K562 (cell line): ENCODE data around the gene DCLK2.

Experiments
- JUN ChIP-seq, 2 experiments: sonication (generic) in 1 of 2; formaldehyde crosslinking in 1 of 2; IDR thresholded peaks; 2 replicates each; pipeline versions ENCODE4 v1.6.1 to v1.8.0; 2012 to 2022; ENCODE audit warnings: borderline replicate concordance in 2 of 2, mild to moderate bottlenecking in 2 of 2, improper control_type of control experiment in 1 of 2, low read depth in 1 of 2, low read length in 1 of 2, missing genetic modification reagents in 1 of 2
- MAZ ChIP-seq, 2 experiments: fragments of 450-650 bp in 1 of 2; sonication (generic) in 1 of 2; formaldehyde crosslinking; IDR thresholded peaks in 1 of 2; conservative IDR thresholded peaks in 1 of 2; 2 replicates each; pipeline versions ENCODE4 v1.4.0 to v1.5.0; 2020; ENCODE audit warnings: mild to moderate bottlenecking in 1 of 2, missing genetic modification reagents in 1 of 2
- POLR2A ChIP-seq: fragments of 450-650 bp; conservative IDR thresholded peaks from 2 replicates; pipeline ENCODE4 v1.6.1; 2016
- RBM39 ChIP-seq: fragments of 200-400 bp; formaldehyde crosslinking; optimal IDR thresholded peaks from 2 replicates; pipeline ENCODE3; 2018; ENCODE audit warnings: low read depth, low read length
- SAFB2 ChIP-seq: fragments of 200-400 bp; formaldehyde crosslinking; IDR thresholded peaks from 2 replicates; pipeline ENCODE4 v1.6.1; 2018; ENCODE audit warnings: borderline replicate concordance, low read length, low read depth, moderate library complexity; ENCODE audit not compliant: severe bottlenecking
- TF ChIP-seq, protein P1 (sequence below): sonication (generic); formaldehyde crosslinking; IDR thresholded peaks from 2 replicates; pipeline ENCODE4 v1.8.1; 2022; ENCODE audit warnings: missing genetic modification reagents
- TF ChIP-seq, protein P2 (sequence below): sonication (generic); formaldehyde crosslinking; IDR thresholded peaks from 2 replicates; pipeline ENCODE4 v1.8.0; 2022; ENCODE audit warnings: mild to moderate bottlenecking, missing genetic modification reagents, borderline replicate concordance

DNA sequence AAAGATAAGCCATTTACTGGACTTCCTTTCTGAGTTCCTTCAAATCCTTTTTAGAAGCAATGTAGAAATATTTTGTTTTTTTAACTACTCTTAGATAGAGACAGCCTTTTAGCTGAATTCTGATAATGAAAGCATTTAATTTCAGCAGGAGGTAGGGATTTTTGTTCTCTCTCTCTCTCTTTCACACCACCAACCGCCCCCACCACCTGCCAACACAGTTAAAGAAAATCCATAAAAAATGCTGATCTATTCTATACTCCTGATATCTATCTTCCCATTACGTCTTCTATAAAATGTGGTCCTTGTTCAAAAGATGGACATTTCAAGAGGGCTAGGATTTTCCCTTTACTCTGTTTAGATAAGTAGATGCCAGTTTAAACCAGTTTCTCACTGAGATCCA lies 104.5 kb downstream of the DCLK2 start:
- no peak for TF ChIP-seq SAFB2
- TF ChIP-seq POLR2A, result no peak
- TF ChIP-seq RBM39, result no peak
- TF ChIP-seq, protein P1, sequence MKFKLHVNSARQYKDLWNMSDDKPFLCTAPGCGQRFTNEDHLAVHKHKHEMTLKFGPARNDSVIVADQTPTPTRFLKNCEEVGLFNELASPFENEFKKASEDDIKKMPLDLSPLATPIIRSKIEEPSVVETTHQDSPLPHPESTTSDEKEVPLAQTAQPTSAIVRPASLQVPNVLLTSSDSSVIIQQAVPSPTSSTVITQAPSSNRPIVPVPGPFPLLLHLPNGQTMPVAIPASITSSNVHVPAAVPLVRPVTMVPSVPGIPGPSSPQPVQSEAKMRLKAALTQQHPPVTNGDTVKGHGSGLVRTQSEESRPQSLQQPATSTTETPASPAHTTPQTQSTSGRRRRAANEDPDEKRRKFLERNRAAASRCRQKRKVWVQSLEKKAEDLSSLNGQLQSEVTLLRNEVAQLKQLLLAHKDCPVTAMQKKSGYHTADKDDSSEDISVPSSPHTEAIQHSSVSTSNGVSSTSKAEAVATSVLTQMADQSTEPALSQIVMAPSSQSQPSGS (CRISPR knock-in tag), result no peak
- TF ChIP-seq MAZ (CRISPR knock-in tag; conservative IDR thresholded peaks at IDR 0.05 in 1 of 2, IDR thresholded peaks at IDR 0.05 in 1 of 2), result no peak
- TF ChIP-seq JUN (IDR thresholded peaks at IDR 0.05; ENCODE audit: borderline replicate concordance, low read depth, low read length), result no peak
- TF ChIP-seq JUN (CRISPR knock-in tag; IDR thresholded peaks at IDR 0.05; ENCODE audit: borderline replicate concordance), result no peak
- TF ChIP-seq, protein P2, sequence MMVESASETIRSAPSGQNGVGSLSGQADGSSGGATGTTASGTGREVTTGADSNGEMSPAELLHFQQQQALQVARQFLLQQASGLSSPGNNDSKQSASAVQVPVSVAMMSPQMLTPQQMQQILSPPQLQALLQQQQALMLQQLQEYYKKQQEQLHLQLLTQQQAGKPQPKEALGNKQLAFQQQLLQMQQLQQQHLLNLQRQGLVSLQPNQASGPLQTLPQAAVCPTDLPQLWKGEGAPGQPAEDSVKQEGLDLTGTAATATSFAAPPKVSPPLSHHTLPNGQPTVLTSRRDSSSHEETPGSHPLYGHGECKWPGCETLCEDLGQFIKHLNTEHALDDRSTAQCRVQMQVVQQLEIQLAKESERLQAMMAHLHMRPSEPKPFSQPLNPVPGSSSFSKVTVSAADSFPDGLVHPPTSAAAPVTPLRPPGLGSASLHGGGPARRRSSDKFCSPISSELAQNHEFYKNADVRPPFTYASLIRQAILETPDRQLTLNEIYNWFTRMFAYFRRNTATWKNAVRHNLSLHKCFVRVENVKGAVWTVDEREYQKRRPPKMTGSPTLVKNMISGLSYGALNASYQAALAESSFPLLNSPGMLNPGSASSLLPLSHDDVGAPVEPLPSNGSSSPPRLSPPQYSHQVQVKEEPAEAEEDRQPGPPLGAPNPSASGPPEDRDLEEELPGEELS, result no peak
